Sigmoid colon (tissue), 7 donors: ENCODE data around the gene RRP9. TPM values are rescaled to one million over a fixed set of nuclear protein-coding genes. Genes with fewer than 3 reads are reported as not detected.
A peak's percentile ranks its signal among the peaks of the same experiment; 100 is the strongest.

Experiments used
- DNase-seq: peaks from one replicate; pipeline ENCODE4 v3.0.0-alpha.2; 2019
- H3K27ac ChIP-seq, 4 donors: fragments of 200-600 bp; sonication (generic); one replicate each; pipeline ENCODE4 v1.5.1; 2016 to 2019; ENCODE audit warnings: mild to moderate bottlenecking in 1 of 4
- H3K27me3 ChIP-seq, 3 donors: fragments of 200-600 bp; sonication (generic); one replicate each; pipeline ENCODE4 v1.5.1; 2019; ENCODE audit warnings: mild to moderate bottlenecking in 1 of 3
- H3K36me3 ChIP-seq, 4 donors: fragments of 200-600 bp; sonication (generic); one replicate each; pipeline ENCODE4 v1.5.1; 2016 to 2019
- H3K4me1 ChIP-seq, 4 donors: fragments of 200-600 bp; sonication (generic); one replicate each; pipeline ENCODE4 v1.5.1; 2017 to 2019
- H3K4me3 ChIP-seq, 4 donors: fragments of 200-600 bp; sonication (generic); one replicate each; pipeline ENCODE4 v1.5.1; 2017 to 2019; ENCODE audit warnings: mild to moderate bottlenecking in 2 of 4, moderate library complexity in 1 of 4
- H3K9me3 ChIP-seq, 4 donors: fragments of 200-600 bp in 3 of 4; sonication (generic) in 3 of 4; one replicate each; pipeline versions ENCODE4 v1.5.1 to v1.6.1; 2013 to 2019
- EP300 ChIP-seq, 4 donors: sonication (generic); formaldehyde crosslinking; IDR thresholded peaks; one replicate each; pipeline ENCODE4 v1.6.1; 2017; ENCODE audit warnings: antibody characterized with exemption in 4 of 4
- POLR2A ChIP-seq, 2 donors: fragments of 450-650 bp; IDR thresholded peaks; one replicate each; pipeline ENCODE4 v1.6.1; 2016; ENCODE audit warnings: antibody characterized with exemption in 2 of 2, mild to moderate bottlenecking in 2 of 2, moderate library complexity in 2 of 2
- POLR2AphosphoS5 ChIP-seq, 4 donors: sonication (generic); formaldehyde crosslinking; IDR thresholded peaks; one replicate each; pipeline ENCODE4 v1.6.1; 2017; ENCODE audit warnings: antibody characterized with exemption in 4 of 4
- WGBS, 2 donors: extraction: QIAGEN DNeasy Blood & Tissue Kit; methylation state at CpG; one replicate each; pipeline ENCODE4 v1.1.7; 2013; 5-methylcytosine and 5-hydroxymethylcytosine counted together
- intact Hi-C: fragments of 100-400 bp; cut with DNase I; formaldehyde crosslinking; loops from one replicate; pipeline ENCODE4 v1.15.1; 2023
- polyA plus RNA-seq, 3 donors: library from polyadenylated mRNA; stranded (reverse); fragments of 200-250 nt; gene quantifications; one replicate each; pipeline ENCODE4 v1.2.3, GENCODE V29; 2013
- total RNA-seq, 4 donors: library from RNA; depleted of rRNA; stranded (reverse); fragments of >200 nt; gene quantifications; one replicate each; pipeline ENCODE4 v1.1.0, GENCODE V29; 2016
- TF ChIP-seq, protein P1 (sequence below), 4 experiments: fragments of 450-650 bp in 3 of 4; fragments of 200-600 bp in 1 of 4; IDR thresholded peaks; one replicate each; pipeline ENCODE4 v1.5.1; 2016 to 2019; ENCODE audit warnings: antibody characterized with exemption in 4 of 4, mild to moderate bottlenecking in 3 of 4, moderate library complexity in 2 of 4
- donor health status: healthy with polysubstance abuse.
- donor health status: Bipolar disorder and iron deficiency.
- donor health status: healthy.

Gene RRP9
- total and polyA plus RNA-seq, 7 donors: 6.4 to 29.0 (median 12.5) TPM

- H3K4me1 ChIP-seq: peaks cover 0 to 39% (median 34%) of the 10 kb centered on the region in 4 donors
- H3K9me3 ChIP-seq: no peaks in the 10 kb centered on the region
- WGBS, 2 donors: 91 to 94% methylated on average over 9 of the region's 9 CpGs
- no peak for DNase-seq
- H3K4me3 ChIP-seq: no peak overlapping the region
- H3K27ac ChIP-seq: no peak overlapping the region
- intact Hi-C loops: no loop called here
- TF ChIP-seq, protein P1, sequence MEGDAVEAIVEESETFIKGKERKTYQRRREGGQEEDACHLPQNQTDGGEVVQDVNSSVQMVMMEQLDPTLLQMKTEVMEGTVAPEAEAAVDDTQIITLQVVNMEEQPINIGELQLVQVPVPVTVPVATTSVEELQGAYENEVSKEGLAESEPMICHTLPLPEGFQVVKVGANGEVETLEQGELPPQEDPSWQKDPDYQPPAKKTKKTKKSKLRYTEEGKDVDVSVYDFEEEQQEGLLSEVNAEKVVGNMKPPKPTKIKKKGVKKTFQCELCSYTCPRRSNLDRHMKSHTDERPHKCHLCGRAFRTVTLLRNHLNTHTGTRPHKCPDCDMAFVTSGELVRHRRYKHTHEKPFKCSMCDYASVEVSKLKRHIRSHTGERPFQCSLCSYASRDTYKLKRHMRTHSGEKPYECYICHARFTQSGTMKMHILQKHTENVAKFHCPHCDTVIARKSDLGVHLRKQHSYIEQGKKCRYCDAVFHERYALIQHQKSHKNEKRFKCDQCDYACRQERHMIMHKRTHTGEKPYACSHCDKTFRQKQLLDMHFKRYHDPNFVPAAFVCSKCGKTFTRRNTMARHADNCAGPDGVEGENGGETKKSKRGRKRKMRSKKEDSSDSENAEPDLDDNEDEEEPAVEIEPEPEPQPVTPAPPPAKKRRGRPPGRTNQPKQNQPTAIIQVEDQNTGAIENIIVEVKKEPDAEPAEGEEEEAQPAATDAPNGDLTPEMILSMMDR (IDR thresholded peaks at IDR 0.05): no peak
- TF ChIP-seq POLR2AphosphoS5 (IDR thresholded peaks at IDR 0.05): no peak
- no peak for TF ChIP-seq POLR2A (IDR thresholded peaks at IDR 0.05)
- TF ChIP-seq EP300 (IDR thresholded peaks at IDR 0.05): no peak
- H3K36me3 ChIP-seq: peaks cover 0 to 7% (median 0%) of the 10 kb centered on the region in 4 donors
- H3K27me3 ChIP-seq: no peaks in the 10 kb centered on the region
Measured at GRCh38 chr3:51977446-51978142, 35.9 kb upstream of the RRP9 start.

DNA sequence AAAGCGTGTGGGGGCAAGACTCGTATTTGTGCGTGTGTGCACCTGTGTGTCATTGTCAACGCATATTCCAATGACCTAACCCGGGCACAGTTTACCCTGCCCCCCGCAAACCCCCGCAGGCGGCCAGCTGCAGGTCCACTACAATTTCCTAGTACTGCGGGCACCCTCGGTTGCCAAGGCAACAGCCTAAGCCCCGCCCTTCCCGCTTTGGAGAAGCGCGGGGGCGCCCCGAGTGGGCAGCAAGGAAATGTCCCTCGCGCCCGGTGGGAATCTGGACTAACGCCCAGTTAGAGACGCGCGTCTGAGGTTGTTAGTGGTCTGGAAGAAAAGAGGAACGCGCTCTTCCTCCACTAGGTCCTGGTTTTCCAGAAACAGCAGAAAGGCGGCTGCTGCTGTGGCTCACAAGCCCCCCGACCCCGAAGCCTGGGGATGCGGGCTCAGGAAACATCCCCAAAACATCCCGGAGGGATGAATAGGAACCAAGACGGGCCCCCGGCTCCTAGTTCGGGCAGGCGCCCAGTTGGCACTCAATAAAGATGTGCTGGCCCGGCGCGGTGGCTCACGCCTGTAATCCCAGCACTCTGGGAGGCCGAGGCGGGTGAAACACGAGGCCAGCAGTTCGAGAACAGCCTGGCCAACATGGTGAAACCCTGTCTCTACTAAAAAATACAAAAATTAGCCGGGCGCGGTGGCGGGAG lies 34.3 kb upstream of the RRP9 start:
- peaks cover 0 to 32% (median 25%) of the 10 kb centered on the region in 4 donors for H3K4me1 ChIP-seq
- peaks cover 0 to 7% (median 0%) of the 10 kb centered on the region in 4 donors for H3K36me3 ChIP-seq
- TF ChIP-seq, protein P1 (IDR thresholded peaks at IDR 0.05): no peak
- no peak for TF ChIP-seq EP300 (IDR thresholded peaks at IDR 0.05)
- TF ChIP-seq POLR2A (IDR thresholded peaks at IDR 0.05): no peak
- no peak for TF ChIP-seq POLR2AphosphoS5 (IDR thresholded peaks at IDR 0.05)
- H3K4me3 ChIP-seq: peak overlapping the region; percentile 36 to 76 (median 72)
- intact Hi-C loops: no loop called here
- 40 to 43% methylated on average over 46 of the region's 46 CpGs for WGBS, 2 donors
- peak; percentile 91 for DNase-seq
- H3K27me3 ChIP-seq: no peaks in the 10 kb centered on the region
- H3K9me3 ChIP-seq: no peaks in the 10 kb centered on the region
- H3K27ac ChIP-seq: peak overlapping the region; percentile 88 to 95 (median 94)

- DNase-seq: peak; percentile 91
- TF ChIP-seq, protein P1 (IDR thresholded peaks at IDR 0.05): peak in 1 of 4 experiments; percentile 10
- peak; percentile 57 to 84 (median 72) for TF ChIP-seq POLR2AphosphoS5 (IDR thresholded peaks at IDR 0.05)
- TF ChIP-seq EP300 (IDR thresholded peaks at IDR 0.05): no peak
- TF ChIP-seq POLR2A (IDR thresholded peaks at IDR 0.05): peak in 1 of 2 donors; percentile 41
- Histone ChIP-seq H3K36me3 (peaks cover 0 to 2% (median 0%) of the 10 kb centered on the region in 4 donors), H3K4me1 (peaks cover 0 to 32% (median 25%) of the 10 kb centered on the region in 4 donors), H3K9me3 (no peaks in the 10 kb centered on the region), H3K4me3 (peak within 1 kb of the TSS; percentile 64 to 76 (median 72)), H3K27ac (peak within 1 kb of the TSS; percentile 88 to 95 (median 94)), H3K27me3 (no peaks in the 10 kb centered on the region)
- intact Hi-C loops: loop anchor here (1.0 kb wide), 1 partner anchor 33 kb away; the partner anchor contains the start of gene PARP3
- 0% methylated on average over 63 of the region's 63 CpGs for WGBS, 2 donors
Measured at GRCh38 chr3:51974963-51975851, 33.5 kb upstream of the RRP9 start, which contains the start of gene ABHD14A. Gene ABHD14A, plus strand, starts transcription at chr3:51975064. Its CDS starts 72 bp downstream, at chr3:51975136.

DNA sequence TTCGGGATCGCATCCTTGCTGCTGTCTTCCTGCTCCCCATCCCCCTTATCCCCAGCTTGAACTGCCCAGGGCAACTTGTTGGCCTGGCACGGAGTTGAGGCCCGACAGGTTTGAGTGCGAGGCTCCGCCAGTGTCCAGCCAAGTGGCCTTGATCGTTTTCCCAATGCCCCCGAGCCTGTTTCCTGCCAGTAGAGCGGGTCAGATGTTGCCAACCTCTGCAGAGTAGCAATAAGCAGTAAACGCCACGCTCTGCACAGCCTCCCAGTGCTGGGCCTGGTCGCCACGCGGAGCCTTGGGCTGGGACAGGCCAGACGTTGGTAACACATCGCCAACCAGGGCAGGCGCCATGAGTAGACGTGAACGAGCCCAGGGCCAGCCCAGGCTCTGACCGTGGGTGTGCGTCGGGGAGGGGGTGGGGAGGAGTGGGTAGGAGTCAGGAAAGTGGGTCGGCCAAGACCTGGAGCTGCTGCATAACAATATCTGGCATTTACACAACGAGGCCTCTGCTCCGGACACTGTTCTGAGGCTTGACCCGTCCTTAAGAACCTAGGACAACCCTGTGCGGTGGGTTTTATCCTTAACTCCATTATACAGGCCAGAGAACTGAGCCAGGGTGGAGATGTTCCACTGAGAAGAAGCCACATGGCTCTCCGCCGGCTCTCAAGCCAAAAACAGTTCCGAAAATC lies 32.7 kb upstream of the RRP9 start:
- DNase-seq: no peak
- H3K4me1 ChIP-seq: peaks cover 0 to 32% (median 25%) of the 10 kb centered on the region in 4 donors
- H3K36me3 ChIP-seq: no peaks in the 10 kb centered on the region
- peak overlapping the region; percentile 36 to 76 (median 72) for H3K4me3 ChIP-seq
- no peaks in the 10 kb centered on the region for H3K9me3 ChIP-seq
- peak overlapping the region; percentile 88 to 95 (median 94) for H3K27ac ChIP-seq
- TF ChIP-seq, protein P1 (IDR thresholded peaks at IDR 0.05): peak in 2 of 4 experiments; percentile 34 to 38
- no peak for TF ChIP-seq POLR2A (IDR thresholded peaks at IDR 0.05)
- H3K27me3 ChIP-seq: no peaks in the 10 kb centered on the region
- intact Hi-C loops: loop anchor here (1.0 kb wide), 1 partner anchor 32 kb away; the partner anchor contains the start of gene PARP3
- 10 to 20% methylated on average over 30 of the region's 30 CpGs for WGBS, 2 donors
